Measurements from ENCODE around the gene KPNB1. TPM values are rescaled to one million over a fixed set of nuclear protein-coding genes. Genes with fewer than 3 reads are reported as not detected.

The KPNB1 gene
- polyA plus RNA-seq, 1 donor from 2014 or later: 117 TPM

DNA sequence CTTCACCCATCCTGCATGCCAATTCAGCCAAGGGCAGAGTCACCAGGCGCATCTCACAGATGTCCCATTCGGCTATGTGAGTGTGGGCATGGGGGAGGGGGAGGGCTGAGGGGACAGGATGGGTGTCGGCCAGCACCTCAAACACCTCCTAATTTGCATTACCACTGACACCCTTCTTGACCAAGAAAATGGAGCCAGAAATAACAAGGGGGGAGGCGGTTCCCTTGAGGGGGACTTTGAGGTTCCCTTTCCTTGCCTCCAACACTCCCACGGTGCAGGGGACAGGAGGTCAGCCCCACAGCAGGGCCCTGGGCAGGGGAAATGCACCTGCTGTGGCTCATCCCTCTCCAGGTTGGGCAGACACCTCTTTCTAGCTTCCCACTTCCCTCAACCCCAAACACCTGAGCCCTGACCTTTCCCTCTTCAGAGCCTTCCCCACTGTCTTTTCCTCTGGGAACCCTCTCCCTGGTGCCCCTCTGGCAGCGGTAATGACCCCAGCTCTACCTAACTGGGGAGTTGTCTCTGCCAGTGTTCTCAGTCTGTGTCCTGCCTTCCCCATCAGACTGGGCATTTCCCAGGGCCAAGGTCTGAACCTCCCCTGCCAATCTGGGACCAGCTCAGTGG is 65.2 kb downstream of the KPNB1 start:
- Histone ChIP-seq H3K4me3 (ENCODE audit: low read length) (no peak overlapping the region), H3K36me3 (ENCODE audit: insufficient read depth, low read length) (no peaks in the 10 kb centered on the region), H3K79me2 (replicated peaks; ENCODE audit: insufficient read depth, low read length) (no peaks in the 10 kb centered on the region), H3K27ac (ENCODE audit: low read length) (no peak overlapping the region), H4K20me1 (ENCODE audit: insufficient read depth) (no peaks in the 10 kb centered on the region), H3K9me3 (ENCODE audit: low read length) (no peaks in the 10 kb centered on the region), H2AFZ (ENCODE audit: low read depth, low read length) (no peak overlapping the region), H3K9ac (ENCODE audit: low read length) (no peak overlapping the region), H3K9me2 (ENCODE audit: insufficient read depth, low read length) (no peaks in the 10 kb centered on the region), H3K4me2 (ENCODE audit: low read length) (no peak overlapping the region), H3K27me3 (ENCODE audit: insufficient read depth, low read depth, low read length) (no peaks in the 10 kb centered on the region), H3F3A (ENCODE audit: insufficient read depth, low read length, poor library complexity, severe bottlenecking) (no peaks in the 10 kb centered on the region)
- TF ChIP-seq TAF1 (IDR thresholded peaks at IDR 0.05; ENCODE audit: low read depth) (no peak), EP300 (conservative IDR thresholded peaks at IDR 0.05; ENCODE audit: poor library complexity, severe bottlenecking) (no peak), POLR2AphosphoS5 (IDR thresholded peaks at IDR 0.05) (no peak), RAD21 (conservative IDR thresholded peaks at IDR 0.05) (no peak), EZH2 (IDR thresholded peaks at IDR 0.05; ENCODE audit: borderline replicate concordance, insufficient read depth, low read length, poor library complexity, severe bottlenecking) (no peak), SMC3 (conservative IDR thresholded peaks at IDR 0.05; ENCODE audit: poor library complexity) (no peak), MXI1 (conservative IDR thresholded peaks at IDR 0.05; ENCODE audit: poor library complexity, severe bottlenecking) (no peak)
- TF ChIP-seq, protein P1, sequence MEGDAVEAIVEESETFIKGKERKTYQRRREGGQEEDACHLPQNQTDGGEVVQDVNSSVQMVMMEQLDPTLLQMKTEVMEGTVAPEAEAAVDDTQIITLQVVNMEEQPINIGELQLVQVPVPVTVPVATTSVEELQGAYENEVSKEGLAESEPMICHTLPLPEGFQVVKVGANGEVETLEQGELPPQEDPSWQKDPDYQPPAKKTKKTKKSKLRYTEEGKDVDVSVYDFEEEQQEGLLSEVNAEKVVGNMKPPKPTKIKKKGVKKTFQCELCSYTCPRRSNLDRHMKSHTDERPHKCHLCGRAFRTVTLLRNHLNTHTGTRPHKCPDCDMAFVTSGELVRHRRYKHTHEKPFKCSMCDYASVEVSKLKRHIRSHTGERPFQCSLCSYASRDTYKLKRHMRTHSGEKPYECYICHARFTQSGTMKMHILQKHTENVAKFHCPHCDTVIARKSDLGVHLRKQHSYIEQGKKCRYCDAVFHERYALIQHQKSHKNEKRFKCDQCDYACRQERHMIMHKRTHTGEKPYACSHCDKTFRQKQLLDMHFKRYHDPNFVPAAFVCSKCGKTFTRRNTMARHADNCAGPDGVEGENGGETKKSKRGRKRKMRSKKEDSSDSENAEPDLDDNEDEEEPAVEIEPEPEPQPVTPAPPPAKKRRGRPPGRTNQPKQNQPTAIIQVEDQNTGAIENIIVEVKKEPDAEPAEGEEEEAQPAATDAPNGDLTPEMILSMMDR (IDR thresholded peaks at IDR 0.05; ENCODE audit: poor library complexity, severe bottlenecking): no peak

DNA sequence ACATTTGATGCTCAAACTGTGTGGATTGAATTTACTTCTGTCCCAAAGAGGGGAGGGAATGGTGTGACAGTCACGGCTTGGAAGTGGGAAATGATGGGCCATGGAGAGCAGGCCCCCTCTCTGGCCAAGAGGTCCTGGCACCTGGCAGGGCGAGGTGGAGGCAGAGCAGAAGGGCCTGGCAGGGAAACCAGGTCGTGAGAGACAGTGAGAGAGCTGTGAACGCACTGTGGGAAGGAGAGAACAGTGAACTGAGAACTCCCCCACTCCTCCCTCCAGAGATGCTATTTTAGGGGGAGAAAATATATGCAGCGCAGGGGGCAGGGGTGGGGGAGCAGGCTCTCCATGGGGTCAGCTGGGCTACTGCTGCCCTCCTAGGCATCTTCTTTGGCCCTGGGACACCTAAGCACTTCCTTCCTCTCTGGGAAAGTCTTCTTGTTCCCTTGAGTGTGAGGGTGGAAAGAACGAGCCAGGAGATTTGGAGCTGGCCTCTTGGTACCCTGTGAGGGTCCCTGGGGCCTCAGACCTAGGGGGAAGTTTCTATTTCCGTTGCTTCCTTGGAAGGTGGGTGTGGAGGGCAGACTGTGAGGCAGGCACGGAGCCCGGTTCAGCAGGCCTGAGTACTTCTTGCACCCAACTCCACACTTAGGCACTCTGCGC is 66.1 kb downstream of the KPNB1 start:
- no peaks in the 10 kb centered on the region for H3K79me2 ChIP-seq (replicated peaks; ENCODE audit: insufficient read depth, low read length)
- no peaks in the 10 kb centered on the region for H3K36me3 ChIP-seq (ENCODE audit: insufficient read depth, low read length)
- H3K27ac ChIP-seq (ENCODE audit: low read length): no peak overlapping the region
- H3K27me3 ChIP-seq (ENCODE audit: insufficient read depth, low read depth, low read length): peaks cover 6% of the 10 kb centered on the region
- H3K9ac ChIP-seq (ENCODE audit: low read length): no peak overlapping the region
- H3K9me2 ChIP-seq (ENCODE audit: insufficient read depth, low read length): no peaks in the 10 kb centered on the region
- H3K4me3 ChIP-seq (ENCODE audit: low read length): no peak overlapping the region
- H3K9me3 ChIP-seq (ENCODE audit: low read length): no peaks in the 10 kb centered on the region
- no peaks in the 10 kb centered on the region for H3F3A ChIP-seq (ENCODE audit: insufficient read depth, low read length, poor library complexity, severe bottlenecking)
- no peak overlapping the region for H3K4me2 ChIP-seq (ENCODE audit: low read length)
- no peak overlapping the region for H2AFZ ChIP-seq (ENCODE audit: low read depth, low read length)
- no peaks in the 10 kb centered on the region for H4K20me1 ChIP-seq (ENCODE audit: insufficient read depth)
- no peak for TF ChIP-seq TAF1 (IDR thresholded peaks at IDR 0.05; ENCODE audit: low read depth)

DNA sequence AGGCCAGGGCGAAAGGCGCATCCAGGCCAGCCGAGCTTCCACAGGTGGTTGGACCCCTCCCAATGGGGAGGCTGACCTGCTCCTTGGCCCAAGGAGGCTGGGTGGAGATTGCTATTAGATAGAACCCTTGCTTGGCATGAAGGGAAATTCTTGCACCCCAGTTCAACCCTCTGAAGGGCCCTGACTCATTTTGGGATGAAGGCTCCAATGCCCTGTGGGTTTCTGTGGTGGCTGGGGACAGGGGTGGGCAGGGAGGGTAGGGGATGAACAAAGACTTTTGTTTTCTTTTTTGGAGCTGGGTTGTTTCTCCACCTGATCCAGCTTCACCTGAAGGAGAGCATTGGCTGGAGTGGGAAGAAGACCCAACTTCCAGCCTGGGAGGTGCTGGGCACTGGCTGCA is 66.7 kb downstream of the KPNB1 start:
- H3K9ac ChIP-seq (ENCODE audit: low read length): no peak overlapping the region
- H3K9me2 ChIP-seq (ENCODE audit: insufficient read depth, low read length): no peaks in the 10 kb centered on the region
- no peaks in the 10 kb centered on the region for H4K20me1 ChIP-seq (ENCODE audit: insufficient read depth)
- H3K4me3 ChIP-seq (ENCODE audit: low read length): no peak overlapping the region
- peaks cover 6% of the 10 kb centered on the region for H3K27me3 ChIP-seq (ENCODE audit: insufficient read depth, low read depth, low read length)
- no peak overlapping the region for H3K4me2 ChIP-seq (ENCODE audit: low read length)
- H2AFZ ChIP-seq (ENCODE audit: low read depth, low read length): no peak overlapping the region
- H3K36me3 ChIP-seq (ENCODE audit: insufficient read depth, low read length): no peaks in the 10 kb centered on the region
- no peaks in the 10 kb centered on the region for H3K79me2 ChIP-seq (replicated peaks; ENCODE audit: insufficient read depth, low read length)
- no peaks in the 10 kb centered on the region for H3K9me3 ChIP-seq (ENCODE audit: low read length)
- H3F3A ChIP-seq (ENCODE audit: insufficient read depth, low read length, poor library complexity, severe bottlenecking): no peaks in the 10 kb centered on the region
- TF ChIP-seq POLR2AphosphoS5 (IDR thresholded peaks at IDR 0.05) (no peak), SMC3 (conservative IDR thresholded peaks at IDR 0.05; ENCODE audit: poor library complexity) (no peak), EP300 (conservative IDR thresholded peaks at IDR 0.05; ENCODE audit: poor library complexity, severe bottlenecking) (no peak), RAD21 (conservative IDR thresholded peaks at IDR 0.05) (no peak), EZH2 (IDR thresholded peaks at IDR 0.05; ENCODE audit: borderline replicate concordance, insufficient read depth, low read length, poor library complexity, severe bottlenecking) (no peak)
- TF ChIP-seq, protein P2, sequence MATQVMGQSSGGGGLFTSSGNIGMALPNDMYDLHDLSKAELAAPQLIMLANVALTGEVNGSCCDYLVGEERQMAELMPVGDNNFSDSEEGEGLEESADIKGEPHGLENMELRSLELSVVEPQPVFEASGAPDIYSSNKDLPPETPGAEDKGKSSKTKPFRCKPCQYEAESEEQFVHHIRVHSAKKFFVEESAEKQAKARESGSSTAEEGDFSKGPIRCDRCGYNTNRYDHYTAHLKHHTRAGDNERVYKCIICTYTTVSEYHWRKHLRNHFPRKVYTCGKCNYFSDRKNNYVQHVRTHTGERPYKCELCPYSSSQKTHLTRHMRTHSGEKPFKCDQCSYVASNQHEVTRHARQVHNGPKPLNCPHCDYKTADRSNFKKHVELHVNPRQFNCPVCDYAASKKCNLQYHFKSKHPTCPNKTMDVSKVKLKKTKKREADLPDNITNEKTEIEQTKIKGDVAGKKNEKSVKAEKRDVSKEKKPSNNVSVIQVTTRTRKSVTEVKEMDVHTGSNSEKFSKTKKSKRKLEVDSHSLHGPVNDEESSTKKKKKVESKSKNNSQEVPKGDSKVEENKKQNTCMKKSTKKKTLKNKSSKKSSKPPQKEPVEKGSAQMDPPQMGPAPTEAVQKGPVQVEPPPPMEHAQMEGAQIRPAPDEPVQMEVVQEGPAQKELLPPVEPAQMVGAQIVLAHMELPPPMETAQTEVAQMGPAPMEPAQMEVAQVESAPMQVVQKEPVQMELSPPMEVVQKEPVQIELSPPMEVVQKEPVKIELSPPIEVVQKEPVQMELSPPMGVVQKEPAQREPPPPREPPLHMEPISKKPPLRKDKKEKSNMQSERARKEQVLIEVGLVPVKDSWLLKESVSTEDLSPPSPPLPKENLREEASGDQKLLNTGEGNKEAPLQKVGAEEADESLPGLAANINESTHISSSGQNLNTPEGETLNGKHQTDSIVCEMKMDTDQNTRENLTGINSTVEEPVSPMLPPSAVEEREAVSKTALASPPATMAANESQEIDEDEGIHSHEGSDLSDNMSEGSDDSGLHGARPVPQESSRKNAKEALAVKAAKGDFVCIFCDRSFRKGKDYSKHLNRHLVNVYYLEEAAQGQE (IDR thresholded peaks at IDR 0.05; ENCODE audit: borderline replicate concordance): no peak
- H3K27ac ChIP-seq (ENCODE audit: low read length): no peak overlapping the region
